ENCODE measurements around the gene CBY3.

- TF ChIP-seq ESRRA (IDR thresholded peaks at IDR 0.05; ENCODE audit: borderline replicate concordance, low read length) (no peak), CTCF (IDR thresholded peaks at IDR 0.05) (no peak), POLR2A (IDR thresholded peaks at IDR 0.05; ENCODE audit: low read length) (no peak), MAX (IDR thresholded peaks at IDR 0.05) (no peak), POLR2AphosphoS2 (conservative IDR thresholded peaks at IDR 0.05; ENCODE audit: low read length) (no peak), MYC (IDR thresholded peaks at IDR 0.05; ENCODE audit: borderline replicate concordance, low read length) (no peak), NPAS2 (CRISPR knock-in tag; IDR thresholded peaks at IDR 0.05; ENCODE audit: borderline replicate concordance) (no peak)
These were observed 49.5 kb upstream of the CBY3 start for GRCh38 chr5:179730356-179730755.
